B cell (primary cell): ENCODE data around the gene KRTCAP2. TPM values are rescaled to one million over a fixed set of nuclear protein-coding genes. Genes with fewer than 3 reads are reported as not detected.

Experiments
- ATAC-seq: fragments of 200-7000 bp; cut with Tn5 transposase; one replicate; pipeline ENCODE4 v1.10.0; 2021; ENCODE audit warnings: low read depth, mild to moderate bottlenecking, moderate number of reproducible peaks, moderate library complexity
- CTCF ChIA-PET: fragments of 350-600 bp; sonication (Branson Sonifier 250); formaldehyde crosslinking; loops from one replicate; lab custom pipeline; 2021; ENCODE audit warnings: antibody characterized with exemption, inconsistent platforms; lab: Charles Lee
- POLR2A ChIA-PET: fragments of 350-600 bp; sonication (Branson Sonifier 250); formaldehyde crosslinking; loops from one replicate; lab custom pipeline; 2021; ENCODE audit warnings: antibody characterized with exemption; lab: Charles Lee
- DNase-seq: peaks from one replicate; pipeline ENCODE4 v3.0.0; 2013
- H2AFZ ChIP-seq: 2 replicates; pipeline ENCODE4 v1.6.1; 2012; ENCODE audit warnings: mild to moderate bottlenecking, low read depth, low read length; ENCODE audit not compliant: insufficient read depth, poor library complexity, severe bottlenecking
- H3K27ac ChIP-seq, 2 donors: 1 replicate in 1 of 2; 2 replicates in 1 of 2; pipeline ENCODE4 v1.5.1; 2012 to 2013; ENCODE audit warnings: low read length in 2 of 2, mild to moderate bottlenecking in 2 of 2, moderate library complexity in 1 of 2
- H3K27me3 ChIP-seq, 4 experiments: fragments of 200-600 bp in 1 of 4; sonication (generic) in 1 of 4; replicated peaks in 1 of 4; 1 replicate in 2 of 4; 2 replicates in 2 of 4; pipeline versions ENCODE4 v1.6.1 to v1.7.0; 2013 to 2016; ENCODE audit warnings: low read length in 3 of 4, mild to moderate bottlenecking in 2 of 4, mixed read lengths in 1 of 4, moderate library complexity in 1 of 4; ENCODE audit not compliant: insufficient read depth in 4 of 4, control insufficient read depth in 3 of 4; ENCODE audit errors: control extremely low read depth in 1 of 4
- H3K36me3 ChIP-seq, 2 experiments: replicated peaks in 1 of 2; 1 replicate in 1 of 2; 2 replicates in 1 of 2; pipeline versions ENCODE4 v1.6.1 to v1.7.1; 2013; ENCODE audit warnings: low read length in 1 of 2; ENCODE audit not compliant: insufficient read depth in 2 of 2, control insufficient read depth in 1 of 2; ENCODE audit errors: control extremely low read depth in 1 of 2, extremely low read depth in 1 of 2
- H3K4me1 ChIP-seq, 2 donors: fragments of 200-600 bp in 1 of 2; sonication (generic) in 1 of 2; 1 replicate in 1 of 2; 2 replicates in 1 of 2; pipeline versions ENCODE4 v1.5.1 to v1.6.1; 2013 to 2017; ENCODE audit warnings: low read length in 2 of 2; ENCODE audit not compliant: control insufficient read depth in 2 of 2, insufficient read depth in 2 of 2
- H3K4me2 ChIP-seq: replicated peaks from 2 replicates; pipeline ENCODE3; 2012; ENCODE audit warnings: mild to moderate bottlenecking, low read depth, low read length; ENCODE audit not compliant: poor library complexity, severe bottlenecking
- H3K4me3 ChIP-seq, 5 experiments: fragments of 200-600 bp in 1 of 5; sonication (generic) in 1 of 5; 1 replicate in 3 of 5; 2 replicates in 2 of 5; pipeline versions ENCODE4 v1.5.1 to v1.7.0; 2011 to 2016; ENCODE audit warnings: low read length in 4 of 5, mild to moderate bottlenecking in 4 of 5, low read depth in 2 of 5, control low read depth in 1 of 5, moderate library complexity in 1 of 5; ENCODE audit not compliant: insufficient read depth in 1 of 5; ENCODE audit errors: control extremely low read depth in 1 of 5, extremely low read depth in 1 of 5
- H3K79me2 ChIP-seq: fragments of 200-600 bp; sonication (generic); one replicate; pipeline ENCODE4 v1.6.0; 2016; ENCODE audit warnings: low read length; ENCODE audit not compliant: control insufficient read depth, insufficient read depth
- H3K9ac ChIP-seq: fragments of 200-600 bp; sonication (generic); 2 replicates; pipeline ENCODE4 v1.6.1; 2017; ENCODE audit warnings: mild to moderate bottlenecking, low read length, moderate library complexity
- H3K9me3 ChIP-seq, 3 donors: one replicate each; pipeline versions ENCODE4 v1.6.1 to v1.7.1; 2013; ENCODE audit warnings: low read length in 2 of 3; ENCODE audit not compliant: control insufficient read depth in 2 of 3, insufficient read depth in 1 of 3; ENCODE audit errors: control extremely low read depth in 1 of 3
- H4K20me1 ChIP-seq: 2 replicates; pipeline ENCODE4 v1.6.0; 2012; ENCODE audit warnings: mild to moderate bottlenecking, low read length; ENCODE audit not compliant: insufficient read depth, control insufficient read depth, poor library complexity, severe bottlenecking
- H3K27ac Mint-ChIP-seq: one replicate; pipeline ENCODE4 v1.8.0; 2021; ENCODE audit warnings: mixed read lengths
- H3K27me3 Mint-ChIP-seq: one replicate; pipeline ENCODE4 v1.8.0; 2021; ENCODE audit warnings: mixed read lengths
- H3K4me1 Mint-ChIP-seq: one replicate; pipeline ENCODE4 v1.8.0; 2021; ENCODE audit warnings: mixed read lengths
- H3K4me3 Mint-ChIP-seq: one replicate; pipeline ENCODE4 v1.8.0; 2021; ENCODE audit warnings: mixed read lengths
- H3K9me3 Mint-ChIP-seq: one replicate; pipeline ENCODE4 v1.8.0; 2022; ENCODE audit warnings: mixed read lengths; ENCODE audit not compliant: insufficient read depth
- EZH2 ChIP-seq: IDR thresholded peaks from 2 replicates; pipeline ENCODE4 v1.6.1; 2012; ENCODE audit warnings: borderline replicate concordance, low read depth, mild to moderate bottlenecking, moderate library complexity, low read length; ENCODE audit not compliant: insufficient read depth, poor library complexity, severe bottlenecking
- WGBS: methylation state at CpG from one replicate; pipeline ENCODE4 v1.1.5; 2013; ENCODE audit warnings: missing lambda C conversion rate; ENCODE audit not compliant: insufficient coverage; 5-methylcytosine and 5-hydroxymethylcytosine counted together
- intact Hi-C: fragments of 100-400 bp; cut with micrococcal nuclease; formaldehyde crosslinking; loops from one replicate; pipeline ENCODE4 v1.10.0; 2022
- polyA plus RNA-seq: library from polyadenylated mRNA; depleted of rRNA; stranded (reverse); fragments of >200 nt; gene quantifications from 2 replicates; pipeline ENCODE4 v1.2.3, GENCODE V29; 2012
- total RNA-seq, 2 donors: library from RNA; stranded (reverse); fragments of 120-200 nt in 1 of 2; gene quantifications; 1 replicate in 1 of 2; 2 replicates in 1 of 2; pipeline versions ENCODE4 v1.2.3 to v1.2.4, GENCODE V29; 2013 to 2022
- TF ChIP-seq, protein P1 (sequence below): fragments of 200-600 bp; IDR thresholded peaks from one replicate; pipeline ENCODE4 v1.8.0; 2022; ENCODE audit warnings: antibody characterized with exemption, mild to moderate bottlenecking

KRTCAP2 gene
- total and polyA plus RNA-seq, 2 donors (not counting 1 experiment from before 2014, with no cell fraction given) = 151 to 259 TPM

DNA sequence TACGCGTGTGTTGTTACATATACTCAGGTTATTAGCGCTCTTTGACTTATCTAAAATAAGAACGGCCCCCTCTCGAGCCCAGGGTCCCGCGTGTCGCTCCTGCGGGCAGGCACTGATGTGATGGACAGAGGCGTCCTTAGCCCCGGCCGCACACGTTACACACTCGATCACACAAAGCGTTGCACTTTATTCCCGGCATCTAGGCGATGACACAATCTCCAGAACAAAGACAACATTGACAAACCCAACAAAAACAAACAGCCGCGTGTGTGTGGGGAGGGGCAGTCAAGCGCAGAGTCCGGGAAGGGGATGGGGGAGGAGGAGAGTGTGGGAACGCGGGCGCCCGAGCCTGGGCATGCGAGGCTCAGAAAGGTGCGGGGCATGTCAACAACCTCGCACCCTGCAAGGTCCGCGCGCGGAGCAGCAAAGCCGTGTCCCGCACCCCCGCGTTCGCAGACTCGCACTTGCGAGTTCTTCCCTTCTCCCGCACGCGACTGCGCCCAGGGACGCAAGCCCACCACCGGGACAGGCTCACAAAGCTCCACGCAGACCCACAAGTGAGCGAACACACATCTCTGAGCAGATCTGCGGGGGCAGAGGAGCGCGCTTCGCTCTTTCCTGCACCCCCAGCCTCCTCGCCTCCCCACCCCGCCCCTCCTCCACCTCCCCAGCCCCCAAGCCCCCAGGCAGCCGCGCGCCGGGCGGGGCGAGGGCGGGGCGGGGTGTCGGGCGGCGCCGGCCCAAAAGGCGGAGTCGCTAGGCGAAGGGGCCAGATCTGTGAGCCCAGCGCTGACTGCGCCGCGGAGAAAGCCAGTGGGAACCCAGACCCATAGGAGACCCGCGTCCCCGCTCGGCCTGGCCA lies 45.8 kb downstream of the KRTCAP2 start, which contains the start of gene EFNA1:
TSS of gene EFNA1 (plus strand) at position 772 of the 862 bp plus-strand sequence. CDS start 102 bp downstream, outside the sequence.
- peak within 1 kb of the TSS; percentile 32 to 58 (median 49) for H3K4me3 ChIP-seq
- peaks cover 34% of the 10 kb centered on the region for H3K4me1 Mint-ChIP-seq
- peaks cover 0 to 7% (median 0%) of the 10 kb centered on the region in 3 donors for H3K9me3 ChIP-seq
- peak within 1 kb of the TSS; percentile 78 for H3K27ac Mint-ChIP-seq
- peaks cover 0 to 54% (median 27%) of the 10 kb centered on the region in 4 experiments for H3K27me3 ChIP-seq
- peak; percentile 53 for DNase-seq
- H3K9ac ChIP-seq = peak within 1 kb of the TSS; percentile 64
- H3K4me1 ChIP-seq = peaks cover 34 to 36% of the 10 kb centered on the region in 2 donors
- ATAC-seq = peak; percentile 77
- WGBS = under 1% methylated on average over 57 of the region's 76 CpGs
- POLR2A ChIA-PET = interaction anchor here (1.1 kb wide), 1 partner anchor 46 kb away, joined by 3 read pairs; the partner anchor contains the start of gene KRTCAP2
- peak within 1 kb of the TSS; percentile 93 for H3K4me3 Mint-ChIP-seq
- TF ChIP-seq, protein P1, sequence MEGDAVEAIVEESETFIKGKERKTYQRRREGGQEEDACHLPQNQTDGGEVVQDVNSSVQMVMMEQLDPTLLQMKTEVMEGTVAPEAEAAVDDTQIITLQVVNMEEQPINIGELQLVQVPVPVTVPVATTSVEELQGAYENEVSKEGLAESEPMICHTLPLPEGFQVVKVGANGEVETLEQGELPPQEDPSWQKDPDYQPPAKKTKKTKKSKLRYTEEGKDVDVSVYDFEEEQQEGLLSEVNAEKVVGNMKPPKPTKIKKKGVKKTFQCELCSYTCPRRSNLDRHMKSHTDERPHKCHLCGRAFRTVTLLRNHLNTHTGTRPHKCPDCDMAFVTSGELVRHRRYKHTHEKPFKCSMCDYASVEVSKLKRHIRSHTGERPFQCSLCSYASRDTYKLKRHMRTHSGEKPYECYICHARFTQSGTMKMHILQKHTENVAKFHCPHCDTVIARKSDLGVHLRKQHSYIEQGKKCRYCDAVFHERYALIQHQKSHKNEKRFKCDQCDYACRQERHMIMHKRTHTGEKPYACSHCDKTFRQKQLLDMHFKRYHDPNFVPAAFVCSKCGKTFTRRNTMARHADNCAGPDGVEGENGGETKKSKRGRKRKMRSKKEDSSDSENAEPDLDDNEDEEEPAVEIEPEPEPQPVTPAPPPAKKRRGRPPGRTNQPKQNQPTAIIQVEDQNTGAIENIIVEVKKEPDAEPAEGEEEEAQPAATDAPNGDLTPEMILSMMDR = no peak
- TF ChIP-seq EZH2 = peak; percentile 80
- peaks cover 52% of the 10 kb centered on the region for H3K27me3 Mint-ChIP-seq
- H3K9me3 Mint-ChIP-seq = no peaks in the 10 kb centered on the region
- H3K4me2 ChIP-seq = peak within 1 kb of the TSS; percentile 98
- intact Hi-C loops = loop anchor here (1.0 to 5.0 kb wide), 3 partner anchors 13 to 40 kb away; partner anchors contain the start of gene DPM3
- H3K27ac ChIP-seq = no peak within 1 kb of the TSS
- H3K36me3 ChIP-seq = no peaks in the 10 kb centered on the region
- CTCF ChIA-PET = interaction anchor here (1.9 to 2.3 kb wide), 2 partner anchors 40 kb away, joined by 9 to 10 read pairs; no protein-coding TSS in a partner anchor
- H3K79me2 ChIP-seq = no peaks in the 10 kb centered on the region
- H4K20me1 ChIP-seq = peaks cover 8% of the 10 kb centered on the region
- peak within 1 kb of the TSS; percentile 71 for H2AFZ ChIP-seq
